HL-60 (cell line): Measurements from ENCODE around the gene MGAT5B.

ENCODE experiments used
- DNase-seq, 2 experiments: peaks; one replicate each; pipeline ENCODE4 v3.0.0-alpha.2; 2010 to 2020; ENCODE audit warnings: low read depth in 1 of 2, low spot score in 1 of 2
- H3K27ac ChIP-seq: fragments of 250-450 bp; sonication (Bioruptor Pico); replicated peaks from 2 replicates; pipeline ENCODE4 v1.5.1; 2020; ENCODE audit warnings: mild to moderate bottlenecking, moderate library complexity
- H3K27me3 ChIP-seq: fragments of 250-450 bp; sonication (Bioruptor Pico); 2 replicates; pipeline ENCODE4 v1.5.1; 2021; ENCODE audit warnings: mild to moderate bottlenecking, moderate library complexity; ENCODE audit not compliant: insufficient read depth, poor library complexity, severe bottlenecking
- H3K4me3 ChIP-seq: replicated peaks from 2 replicates; pipeline ENCODE4 v1.5.1; 2011; ENCODE audit warnings: mild to moderate bottlenecking, control low read depth, low read length; ENCODE audit not compliant: insufficient read depth
- GABPA ChIP-seq: IDR thresholded peaks from 2 replicates; pipeline ENCODE4 v1.6.1; 2012; ENCODE audit warnings: low read depth
- POLR2AphosphoS5 ChIP-seq: IDR thresholded peaks from 2 replicates; pipeline ENCODE4 v1.6.1; 2012; ENCODE audit warnings: low read depth
- SPI1 ChIP-seq: IDR thresholded peaks from 2 replicates; pipeline ENCODE4 v1.6.1; 2012; ENCODE audit warnings: low read depth, mild to moderate bottlenecking, borderline replicate concordance
- TF ChIP-seq, protein P1 (sequence below): IDR thresholded peaks from 2 replicates; pipeline ENCODE4 v1.6.1; 2012; ENCODE audit warnings: low read depth; ENCODE audit not compliant: insufficient replicate concordance
- TF ChIP-seq, protein P2 (sequence below): IDR thresholded peaks from one replicate; pipeline ENCODE4 v1.5.1; 2011; ENCODE audit warnings: low read length, control low read depth, inconsistent platforms; ENCODE audit not compliant: insufficient read depth

MGAT5B gene

GRCh38 chr17:76952402-76952801, 84.2 kb downstream of the MGAT5B start:
- DNase-seq = no peak
- H3K27ac ChIP-seq = no peak overlapping the region
- peaks cover 10% of the 10 kb centered on the region for H3K27me3 ChIP-seq
- TF ChIP-seq, protein P1, sequence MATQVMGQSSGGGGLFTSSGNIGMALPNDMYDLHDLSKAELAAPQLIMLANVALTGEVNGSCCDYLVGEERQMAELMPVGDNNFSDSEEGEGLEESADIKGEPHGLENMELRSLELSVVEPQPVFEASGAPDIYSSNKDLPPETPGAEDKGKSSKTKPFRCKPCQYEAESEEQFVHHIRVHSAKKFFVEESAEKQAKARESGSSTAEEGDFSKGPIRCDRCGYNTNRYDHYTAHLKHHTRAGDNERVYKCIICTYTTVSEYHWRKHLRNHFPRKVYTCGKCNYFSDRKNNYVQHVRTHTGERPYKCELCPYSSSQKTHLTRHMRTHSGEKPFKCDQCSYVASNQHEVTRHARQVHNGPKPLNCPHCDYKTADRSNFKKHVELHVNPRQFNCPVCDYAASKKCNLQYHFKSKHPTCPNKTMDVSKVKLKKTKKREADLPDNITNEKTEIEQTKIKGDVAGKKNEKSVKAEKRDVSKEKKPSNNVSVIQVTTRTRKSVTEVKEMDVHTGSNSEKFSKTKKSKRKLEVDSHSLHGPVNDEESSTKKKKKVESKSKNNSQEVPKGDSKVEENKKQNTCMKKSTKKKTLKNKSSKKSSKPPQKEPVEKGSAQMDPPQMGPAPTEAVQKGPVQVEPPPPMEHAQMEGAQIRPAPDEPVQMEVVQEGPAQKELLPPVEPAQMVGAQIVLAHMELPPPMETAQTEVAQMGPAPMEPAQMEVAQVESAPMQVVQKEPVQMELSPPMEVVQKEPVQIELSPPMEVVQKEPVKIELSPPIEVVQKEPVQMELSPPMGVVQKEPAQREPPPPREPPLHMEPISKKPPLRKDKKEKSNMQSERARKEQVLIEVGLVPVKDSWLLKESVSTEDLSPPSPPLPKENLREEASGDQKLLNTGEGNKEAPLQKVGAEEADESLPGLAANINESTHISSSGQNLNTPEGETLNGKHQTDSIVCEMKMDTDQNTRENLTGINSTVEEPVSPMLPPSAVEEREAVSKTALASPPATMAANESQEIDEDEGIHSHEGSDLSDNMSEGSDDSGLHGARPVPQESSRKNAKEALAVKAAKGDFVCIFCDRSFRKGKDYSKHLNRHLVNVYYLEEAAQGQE = no peak
- no peak for TF ChIP-seq GABPA
- no peak overlapping the region for H3K4me3 ChIP-seq

DNA sequence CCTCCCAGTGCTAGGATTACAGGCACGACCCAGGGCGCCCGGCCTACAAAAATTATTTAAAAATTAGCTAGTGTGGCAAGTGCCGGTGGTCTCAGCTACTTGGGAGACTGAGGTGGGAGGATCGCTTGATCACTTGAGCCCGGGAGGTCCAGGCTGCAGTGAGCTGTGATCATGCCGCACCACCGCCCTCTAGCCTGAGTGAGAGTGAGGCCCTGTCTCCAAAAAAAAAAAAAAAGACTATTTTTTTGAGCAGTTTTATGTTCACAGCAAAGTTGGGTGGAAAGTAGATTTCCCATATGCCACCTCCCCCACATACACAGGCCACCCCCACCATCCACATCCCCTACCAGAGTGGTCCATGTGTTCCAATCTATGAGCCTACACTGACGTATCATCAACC, 84.9 kb downstream of the MGAT5B start:
- Histone ChIP-seq H3K27ac (no peak overlapping the region), H3K4me3 (no peak overlapping the region), H3K27me3 (peaks cover 10% of the 10 kb centered on the region)
- TF ChIP-seq GABPA (no peak), POLR2AphosphoS5 (no peak), SPI1 (no peak)
- TF ChIP-seq, protein P2, sequence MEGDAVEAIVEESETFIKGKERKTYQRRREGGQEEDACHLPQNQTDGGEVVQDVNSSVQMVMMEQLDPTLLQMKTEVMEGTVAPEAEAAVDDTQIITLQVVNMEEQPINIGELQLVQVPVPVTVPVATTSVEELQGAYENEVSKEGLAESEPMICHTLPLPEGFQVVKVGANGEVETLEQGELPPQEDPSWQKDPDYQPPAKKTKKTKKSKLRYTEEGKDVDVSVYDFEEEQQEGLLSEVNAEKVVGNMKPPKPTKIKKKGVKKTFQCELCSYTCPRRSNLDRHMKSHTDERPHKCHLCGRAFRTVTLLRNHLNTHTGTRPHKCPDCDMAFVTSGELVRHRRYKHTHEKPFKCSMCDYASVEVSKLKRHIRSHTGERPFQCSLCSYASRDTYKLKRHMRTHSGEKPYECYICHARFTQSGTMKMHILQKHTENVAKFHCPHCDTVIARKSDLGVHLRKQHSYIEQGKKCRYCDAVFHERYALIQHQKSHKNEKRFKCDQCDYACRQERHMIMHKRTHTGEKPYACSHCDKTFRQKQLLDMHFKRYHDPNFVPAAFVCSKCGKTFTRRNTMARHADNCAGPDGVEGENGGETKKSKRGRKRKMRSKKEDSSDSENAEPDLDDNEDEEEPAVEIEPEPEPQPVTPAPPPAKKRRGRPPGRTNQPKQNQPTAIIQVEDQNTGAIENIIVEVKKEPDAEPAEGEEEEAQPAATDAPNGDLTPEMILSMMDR = no peak
- TF ChIP-seq, protein P1 = no peak
- no peak for DNase-seq

- Histone ChIP-seq H3K4me3 (no peak overlapping the region), H3K27me3 (peaks cover 2% of the 10 kb centered on the region), H3K27ac (no peak overlapping the region)
- DNase-seq = no peak
- TF ChIP-seq, protein P2 = no peak
- TF ChIP-seq GABPA (no peak), SPI1 (no peak), POLR2AphosphoS5 (no peak)
Measured at GRCh38 chr17:76953946-76954345, 85.7 kb downstream of the MGAT5B start.

DNA sequence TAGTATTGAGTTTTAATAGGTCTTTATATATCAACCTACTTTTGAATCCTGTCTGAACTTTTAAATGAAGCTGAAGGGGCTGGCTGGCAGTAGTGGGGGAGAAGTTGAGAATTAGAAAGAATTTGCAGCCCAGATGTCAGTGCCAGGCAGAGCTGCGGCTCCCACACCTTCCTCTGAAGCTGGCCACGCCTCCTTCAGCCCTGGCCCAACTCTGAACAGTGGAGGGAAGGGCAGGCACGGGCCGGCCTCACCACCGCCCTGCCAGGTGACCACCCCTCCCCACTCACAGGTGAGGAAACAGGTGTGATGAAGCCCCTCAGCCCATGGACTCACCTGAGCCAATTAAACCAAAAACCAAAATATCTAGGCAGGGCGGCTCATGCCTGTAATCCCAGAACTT, 87.0 kb downstream of the MGAT5B start:
- no peak for TF ChIP-seq GABPA
- TF ChIP-seq SPI1 = no peak
- TF ChIP-seq, protein P2 = no peak
- TF ChIP-seq, protein P1 = no peak
- TF ChIP-seq POLR2AphosphoS5 = no peak
- Histone ChIP-seq H3K27me3 (no peaks in the 10 kb centered on the region), H3K4me3 (no peak overlapping the region), H3K27ac (no peak overlapping the region)
- no peak for DNase-seq
